ENCODE data around the gene UBE2G1.

GRCh38 chr17:4272213-4272971 lies 94.1 kb downstream of the UBE2G1 start:
- TF ChIP-seq CTCF (IDR thresholded peaks at IDR 0.05) (no peak), POLR2A (IDR thresholded peaks at IDR 0.05) (no peak)

All from Peyer's patch (tissue), 4 donors.